Posterior vena cava (tissue), 2 donors: ENCODE results near the gene NDUFA8. TPM values are rescaled to one million over a fixed set of nuclear protein-coding genes. Genes with fewer than 3 reads are reported as not detected.

ENCODE experiments used
- microRNA-seq, 2 donors: library from miRNA; unstranded; fragments of <30 nt; microRNA quantifications; one replicate each; pipeline ENCODE4 v1.2.0, GENCODE V29; 2020 to 2021; ENCODE audit warnings: borderline microRNAs expressed in 2 of 2
- total RNA-seq, 2 donors: library from RNA; stranded (reverse); fragmentation: NEBNext Ultra II Directional; extraction: Animal tissue kit (Norgen Biotek cat#: 25700); gene quantifications; one replicate each; pipeline ENCODE4 v1.2.1, GENCODE V29; 2021
- donor health status: DM: yes; HTN: yes; CAD: no.
- donor health status: DM: yes; HTN: yes; CAD: no.

The NDUFA8 gene
- total RNA-seq, 2 donors from 2014 or later, result 36.5 to 38.2 TPM

Small RNAs within 50 kb of the gene (microRNA-seq; reads per million reads assigned to microRNA genes)
- 0 reads per million in 2 donors for gene MIR4478

Other genes with a start within 250 kb of the NDUFA8 start
- gene TTLL11, start 66.5 kb downstream of the NDUFA8 start, total RNA-seq, result 10 to 100 TPM; 11.8 to 20.4 TPM
- gene MORN5, start 129 bp upstream of the NDUFA8 start, total RNA-seq, result 1 to 10 TPM in 1 of 2 donors, under 1 TPM in 1; 0.95 to 1.5 TPM
- gene LHX6, start 69.2 kb upstream of the NDUFA8 start, total RNA-seq, result 10 to 100 TPM in 1 of 2 donors, 1 to 10 TPM in 1; 8.3 to 23.6 TPM
- gene RBM18, start 105.1 kb upstream of the NDUFA8 start, total RNA-seq, result 10 to 100 TPM; 18.9 to 19.2 TPM
- gene MRRF, start 105.1 kb upstream of the NDUFA8 start, total RNA-seq, result 10 to 100 TPM; 23.8 to 27.7 TPM
- gene PTGS1, start 211.2 kb upstream of the NDUFA8 start, total RNA-seq, result 10 to 100 TPM; 20.8 to 30.2 TPM